H1 (cell line): Measurements from ENCODE around the gene KIF26B. TPM values are rescaled to one million over a fixed set of nuclear protein-coding genes. Genes with fewer than 3 reads are reported as not detected.

ENCODE experiments used
- CTCF ChIA-PET: fragments of 300-600 bp; sonication (Branson Sonifier 250); formaldehyde crosslinking; loops from one replicate; lab custom pipeline; 2021; ENCODE audit not compliant: partially characterized antibody; lab: Charles Lee
- POLR2A ChIA-PET: fragments of 300-600 bp; sonication (Branson Sonifier 250); formaldehyde crosslinking; loops from one replicate; lab custom pipeline; 2021; ENCODE audit warnings: inconsistent platforms; ENCODE audit not compliant: partially characterized antibody; lab: Charles Lee
- DNase-seq, 2 experiments: peaks; one replicate each; pipeline versions ENCODE4 v3.0.0 to v3.0.0-alpha.2; 2010 to 2022; ENCODE audit warnings: low spot score in 2 of 2, low read depth in 1 of 2, mixed read lengths in 1 of 2
- FAIRE-seq: peaks from 2 replicates; lab custom pipeline; 2011; peaks lifted over from hg19 to GRCh38; lab: Jason Lieb, UNC
- H2AFZ ChIP-seq: 2 replicates; pipeline ENCODE4 v1.8.1; 2012; ENCODE audit warnings: low read length, inconsistent platforms
- H2AK5ac ChIP-seq: 2 replicates; pipeline ENCODE4 v1.6.1; 2013; ENCODE audit warnings: low read depth, low read length
- H2BK120ac ChIP-seq: replicated peaks from 2 replicates; pipeline ENCODE3; 2013; ENCODE audit warnings: low read depth, low read length, inconsistent platforms
- H2BK12ac ChIP-seq: 2 replicates; pipeline ENCODE4 v1.6.1; 2013; ENCODE audit warnings: low read depth, low read length
- H2BK15ac ChIP-seq: 2 replicates; pipeline ENCODE4 v1.6.1; 2013; ENCODE audit warnings: low read length
- H2BK20ac ChIP-seq: 2 replicates; pipeline ENCODE4 v1.6.1; 2013; ENCODE audit warnings: low read length
- H2BK5ac ChIP-seq: 2 replicates; pipeline ENCODE4 v1.6.1; 2013; ENCODE audit warnings: low read depth, low read length
- H3K14ac ChIP-seq: 2 replicates; pipeline ENCODE4 v1.6.1; 2013; ENCODE audit warnings: inconsistent platforms; ENCODE audit not compliant: insufficient read length
- H3K18ac ChIP-seq: 2 replicates; pipeline ENCODE4 v1.6.1; 2013; ENCODE audit warnings: low read length; ENCODE audit errors: extremely low read depth
- H3K23ac ChIP-seq: 2 replicates; pipeline ENCODE4 v1.6.1; 2013; ENCODE audit warnings: inconsistent platforms; ENCODE audit not compliant: insufficient read length
- H3K23me2 ChIP-seq: 2 replicates; pipeline ENCODE4 v1.6.1; 2013; ENCODE audit warnings: low read depth, low read length
- H3K27ac ChIP-seq: 2 replicates; pipeline ENCODE4 v1.6.1; 2011; ENCODE audit warnings: low read depth, low read length, inconsistent platforms
- H3K27me3 ChIP-seq, 4 experiments: replicated peaks in 1 of 4; 1 replicate in 1 of 4; 2 replicates in 3 of 4; pipeline versions ENCODE4 v1.6.1 to v1.8.1; 2011 to 2013; ENCODE audit warnings: low read length in 3 of 4, mild to moderate bottlenecking in 3 of 4, inconsistent platforms in 2 of 4, mixed read lengths in 2 of 4, moderate library complexity in 1 of 4; ENCODE audit not compliant: control insufficient read depth in 3 of 4, insufficient read depth in 3 of 4; ENCODE audit errors: extremely low read depth in 1 of 4
- H3K36me3 ChIP-seq, 4 experiments: 2 replicates each; pipeline versions ENCODE4 v1.6.1 to v1.8.1; 2011 to 2013; ENCODE audit warnings: mild to moderate bottlenecking in 4 of 4, low read length in 3 of 4, moderate library complexity in 2 of 4, control low read depth in 1 of 4, inconsistent platforms in 1 of 4; ENCODE audit not compliant: insufficient read depth in 4 of 4, control insufficient read depth in 2 of 4
- H3K4ac ChIP-seq: replicated peaks from 2 replicates; pipeline ENCODE3; 2013; ENCODE audit warnings: low read length, low read depth, mixed read lengths, inconsistent platforms; ENCODE audit not compliant: insufficient read length
- H3K4me1 ChIP-seq, 4 experiments: replicated peaks in 1 of 4; 1 replicate in 1 of 4; 2 replicates in 3 of 4; pipeline versions ENCODE4 v1.6.1 to v1.8.1; 2011 to 2013; ENCODE audit warnings: low read length in 3 of 4, inconsistent platforms in 2 of 4, mixed read lengths in 1 of 4; ENCODE audit not compliant: insufficient read depth in 4 of 4, control insufficient read depth in 3 of 4
- H3K4me2 ChIP-seq, 2 experiments: 2 replicates each; pipeline versions ENCODE4 v1.6.1 to v1.8.1; 2011 to 2013; ENCODE audit warnings: low read depth in 2 of 2, low read length in 2 of 2, control low read depth in 1 of 2, inconsistent platforms in 1 of 2, mild to moderate bottlenecking in 1 of 2; ENCODE audit not compliant: insufficient read depth in 1 of 2
- H3K4me3 ChIP-seq, 4 experiments: fragments of 200-600, 300-600 bp in 1 of 4; sonication (generic), shearing (Covaris generic), sonication (Bioruptor Twin) in 1 of 4; 2 replicates each; pipeline versions ENCODE4 v1.5.1 to v1.8.1; 2011 to 2016; ENCODE audit warnings: low read length in 4 of 4, low read depth in 3 of 4, control low read depth in 2 of 4, inconsistent platforms in 2 of 4, mild to moderate bottlenecking in 2 of 4, mixed read lengths in 1 of 4, moderate library complexity in 1 of 4; ENCODE audit not compliant: insufficient read depth in 2 of 4; ENCODE audit errors: extremely low read depth in 1 of 4
- H3K56ac ChIP-seq: replicated peaks from 2 replicates; pipeline ENCODE3; 2013; ENCODE audit warnings: low read depth, mild to moderate bottlenecking, mixed read lengths, low read length, inconsistent platforms; ENCODE audit not compliant: insufficient read length
- H3K79me1 ChIP-seq: 2 replicates; pipeline ENCODE4 v1.6.1; 2013; ENCODE audit warnings: low read depth, low read length, control low read depth
- H3K79me2 ChIP-seq, 2 experiments: 2 replicates each; pipeline versions ENCODE4 v1.6.1 to v1.8.1; 2012 to 2013; ENCODE audit warnings: low read length in 2 of 2, mild to moderate bottlenecking in 2 of 2, inconsistent platforms in 1 of 2; ENCODE audit not compliant: insufficient read depth in 2 of 2, control insufficient read depth in 1 of 2
- H3K9ac ChIP-seq, 4 experiments: replicated peaks in 1 of 4; 1 replicate in 1 of 4; 2 replicates in 3 of 4; pipeline versions ENCODE4 v1.6.1 to v1.8.1; 2011 to 2013; ENCODE audit warnings: low read depth in 3 of 4, low read length in 3 of 4, control low read depth in 2 of 4, mild to moderate bottlenecking in 2 of 4, moderate library complexity in 2 of 4, inconsistent platforms in 1 of 4; ENCODE audit errors: extremely low read depth in 1 of 4
- H3K9me3 ChIP-seq, 2 experiments: 2 replicates each; pipeline versions ENCODE4 v1.6.1 to v1.8.1; 2012 to 2013; ENCODE audit warnings: mild to moderate bottlenecking in 2 of 2, moderate library complexity in 2 of 2, control low read depth in 1 of 2, inconsistent platforms in 1 of 2, low read depth in 1 of 2, low read length in 1 of 2, mixed read lengths in 1 of 2; ENCODE audit not compliant: insufficient read depth in 2 of 2
- H4K20me1 ChIP-seq, 2 experiments: replicated peaks in 1 of 2; 2 replicates each; pipeline versions ENCODE3 to v1.8.1; 2011 to 2013; ENCODE audit warnings: inconsistent platforms in 2 of 2, low read length in 2 of 2, mild to moderate bottlenecking in 1 of 2; ENCODE audit not compliant: insufficient read depth in 2 of 2, control insufficient read depth in 1 of 2
- H4K5ac ChIP-seq: 2 replicates; pipeline ENCODE4 v1.6.1; 2013; ENCODE audit warnings: low read length, low read depth, mixed read lengths, inconsistent platforms; ENCODE audit not compliant: insufficient read length
- H4K8ac ChIP-seq: 2 replicates; pipeline ENCODE4 v1.8.0; 2013; ENCODE audit warnings: mild to moderate bottlenecking, moderate library complexity, low read length, inconsistent platforms; ENCODE audit not compliant: insufficient read depth; ENCODE audit errors: extremely low read depth
- H4K91ac ChIP-seq: replicated peaks from 2 replicates; pipeline ENCODE3; 2013; ENCODE audit warnings: low read length, mixed read lengths, inconsistent platforms; ENCODE audit not compliant: insufficient read length
- ASH2L ChIP-seq: fragments of 200-600, 300-600 bp; sonication (generic); IDR thresholded peaks from one replicate; pipeline ENCODE4 v1.7.1; 2017; ENCODE audit warnings: low read length
- BRCA1 ChIP-seq: IDR thresholded peaks from 2 replicates; pipeline ENCODE4 v1.6.1; 2012; ENCODE audit warnings: low read depth, low read length, improper control_type of control experiment
- CHD2 ChIP-seq: IDR thresholded peaks from 2 replicates; pipeline ENCODE4 v1.6.1; 2012; ENCODE audit warnings: low read length, improper control_type of control experiment
- EZH2 ChIP-seq: fragments of 200-600 bp; sonication (generic); IDR thresholded peaks from 2 replicates; pipeline ENCODE4 v1.7.1; 2012; ENCODE audit warnings: low read depth, mild to moderate bottlenecking, moderate library complexity, low read length, inconsistent platforms; ENCODE audit not compliant: severe bottlenecking
- MAX ChIP-seq: IDR thresholded peaks from 2 replicates; pipeline ENCODE4 v1.6.1; 2012; ENCODE audit warnings: inconsistent platforms
- PHF8 ChIP-seq: fragments of 200-600 bp; sonication (generic); conservative IDR thresholded peaks from 2 replicates; pipeline ENCODE4 v1.7.1; 2012; ENCODE audit warnings: low read depth, mild to moderate bottlenecking, inconsistent platforms, low read length, moderate library complexity
- RAD21 ChIP-seq, 2 experiments: IDR thresholded peaks in 1 of 2; conservative IDR thresholded peaks in 1 of 2; 2 replicates each; pipeline ENCODE4 v1.6.1; 2011; ENCODE audit warnings: low read depth in 2 of 2, low read length in 2 of 2, improper control_type of control experiment in 1 of 2, inconsistent platforms in 1 of 2, mild to moderate bottlenecking in 1 of 2, moderate library complexity in 1 of 2
- SAP30 ChIP-seq: fragments of 300-600 bp; sonication (generic); IDR thresholded peaks from 2 replicates; pipeline ENCODE4 v1.7.1; 2012; ENCODE audit warnings: low read length, moderate library complexity, mild to moderate bottlenecking, inconsistent platforms; ENCODE audit not compliant: insufficient read depth, insufficient replicate concordance
- TCF12 ChIP-seq: IDR thresholded peaks from 2 replicates; pipeline ENCODE4 v1.6.1; 2011; ENCODE audit warnings: low read depth, mild to moderate bottlenecking, low read length
- polyA plus RNA-seq, 7 experiments: library from polyadenylated mRNA; depleted of rRNA in 3 of 7; stranded (reverse) in 5 of 7; unstranded in 2 of 7; fragments of >200 nt in 5 of 7; fragments of 200-250 nt in 2 of 7; gene quantifications; 1 replicate in 5 of 7; 2 replicates in 1 of 7; 4 replicates in 1 of 7; pipeline versions ENCODE4 v1.2.1 to v1.2.3, GENCODE V29; 2011 to 2013; ENCODE audit warnings: missing spikeins in 2 of 7, mixed read lengths in 2 of 7
- total RNA-seq: library from RNA; stranded (reverse); fragmentation: NEBNext Ultra II Directional; extraction: Animal tissue kit (Norgen Biotek cat#: 25700); gene quantifications from 2 replicates; pipeline ENCODE4 v1.2.1, GENCODE V29; 2021

KIF26B gene
- total and polyA plus RNA-seq, 2 of the 8 experiments (the other 6 are each of a cell fraction or from before 2014, with no cell fraction given) = 0.06 to 0.28 TPM

GRCh38 chr1:245270063-245270462 is 115.3 kb downstream of the KIF26B start:
- H4K8ac ChIP-seq = no peak overlapping the region
- H2BK120ac ChIP-seq = no peak overlapping the region
- H2BK20ac ChIP-seq = no peak overlapping the region
- H4K5ac ChIP-seq = no peak overlapping the region
- H4K91ac ChIP-seq = no peak overlapping the region
- no peaks in the 10 kb centered on the region; a peak in 1 of 4 replicates for H3K9me3 ChIP-seq
- no peak for FAIRE-seq
- H4K20me1 ChIP-seq = no peaks in the 10 kb centered on the region
- H3K4me1 ChIP-seq = peaks cover 0 to 7% (median 2%) of the 10 kb centered on the region in 4 experiments; a peak in 2 of 7 replicates
- no peak overlapping the region for H2BK12ac ChIP-seq
- no peak overlapping the region for H3K56ac ChIP-seq
- no peak overlapping the region for H2BK15ac ChIP-seq
- no peak overlapping the region for H3K14ac ChIP-seq
- H2AK5ac ChIP-seq = no peak overlapping the region
- ChIA-PET POLR2A (no interaction called here), CTCF (no interaction called here)
- no peak overlapping the region for H3K9ac ChIP-seq
- no peak for DNase-seq
- no peak overlapping the region for H3K27ac ChIP-seq
- no peak overlapping the region for H3K23ac ChIP-seq
- H3K4me3 ChIP-seq = no peak overlapping the region
- no peak overlapping the region for H3K4me2 ChIP-seq
- no peak for TF ChIP-seq BRCA1
- TF ChIP-seq EZH2 = no peak
- no peak for TF ChIP-seq SAP30
- no peak for TF ChIP-seq PHF8
- no peak for TF ChIP-seq RAD21 (IDR thresholded peaks at IDR 0.05 in 1 of 2, conservative IDR thresholded peaks at IDR 0.05 in 1 of 2; ENCODE audit: low read depth in 2 of 2, low read length in 2 of 2)
- TF ChIP-seq TCF12 = no peak
- TF ChIP-seq MAX = no peak
- no peak for TF ChIP-seq ASH2L
- no peak for TF ChIP-seq CHD2
- no peak overlapping the region for H2BK5ac ChIP-seq
- no peaks in the 10 kb centered on the region for H3K27me3 ChIP-seq
- H3K79me1 ChIP-seq = no peaks in the 10 kb centered on the region
- H3K79me2 ChIP-seq = no peaks in the 10 kb centered on the region
- H3K18ac ChIP-seq = no peak overlapping the region
- H3K4ac ChIP-seq = no peak overlapping the region
- no peak overlapping the region for H2AFZ ChIP-seq
- H3K23me2 ChIP-seq = no peaks in the 10 kb centered on the region
- H3K36me3 ChIP-seq = no peaks in the 10 kb centered on the region
